ENCODE data around the gene TRIM66. TPM values are rescaled to one million over a fixed set of nuclear protein-coding genes. Genes with fewer than 3 reads are reported as not detected.

The TRIM66 gene
- total RNA-seq, 2 experiments from 2014 or later, result 17.8 to 22.4 TPM

GRCh38 chr11:8654503-8654902 is 28.0 kb downstream of the TRIM66 start:
- ChIA-PET CTCF (no interaction called here), POLR2A (interaction anchor here (4.6 kb wide), 1 partner anchor 28 kb away, joined by 22 read pairs; the partner anchor contains the start of genes RPL27A and TRIM66)
- peaks cover 29% of the 10 kb centered on the region for H3K36me3 Mint-ChIP-seq (ENCODE audit: low read depth)
- H3K27me3 Mint-ChIP-seq, result no peaks in the 10 kb centered on the region
- peaks cover 23% of the 10 kb centered on the region for H3K4me1 Mint-ChIP-seq
- H3K27ac Mint-ChIP-seq, result peak overlapping the region; percentile 68
- no peak overlapping the region for H3K4me3 Mint-ChIP-seq
- H3K9me3 Mint-ChIP-seq, result no peaks in the 10 kb centered on the region
- no peak for DNase-seq

- no peak overlapping the region for H3K27ac Mint-ChIP-seq
- CTCF ChIA-PET, result no interaction called here
Observed at GRCh38 chr11:8652140-8652539, 30.3 kb downstream of the TRIM66 start.

GRCh38 chr11:8650401-8650990 is 32.0 kb downstream of the TRIM66 start:
- DNase-seq, result no peak
- H3K27ac Mint-ChIP-seq, result no peak overlapping the region
- peaks cover 26% of the 10 kb centered on the region for H3K4me1 Mint-ChIP-seq
- no peaks in the 10 kb centered on the region for H3K27me3 Mint-ChIP-seq
- CTCF ChIA-PET, result no interaction called here
- POLR2A ChIA-PET, result no interaction called here
- no peak overlapping the region for H3K4me3 Mint-ChIP-seq
- H3K9me3 Mint-ChIP-seq, result no peaks in the 10 kb centered on the region
- H3K36me3 Mint-ChIP-seq (ENCODE audit: low read depth), result peaks cover 42% of the 10 kb centered on the region

More at GRCh38 chr11:8652140-8652539, 30.3 kb downstream of the TRIM66 start:
- Mint-ChIP-seq H3K4me1 (peaks cover 30% of the 10 kb centered on the region), H3K4me3 (no peak overlapping the region), H3K9me3 (no peaks in the 10 kb centered on the region), H3K27me3 (no peaks in the 10 kb centered on the region), H3K36me3 (ENCODE audit: low read depth) (peaks cover 42% of the 10 kb centered on the region)
- no peak for DNase-seq
- POLR2A ChIA-PET, result no interaction called here

GRCh38 chr11:8649361-8649760 is 33.1 kb downstream of the TRIM66 start:
- H3K4me3 Mint-ChIP-seq, result no peak overlapping the region
- no peaks in the 10 kb centered on the region for H3K27me3 Mint-ChIP-seq
- peaks cover 40% of the 10 kb centered on the region for H3K36me3 Mint-ChIP-seq (ENCODE audit: low read depth)
- peaks cover 18% of the 10 kb centered on the region for H3K4me1 Mint-ChIP-seq
- CTCF ChIA-PET, result interaction anchor here (0.5 kb wide), 1 partner anchor 14 kb away, joined by 3 read pairs; no protein-coding TSS in a partner anchor
- POLR2A ChIA-PET, result interaction anchor here (0.6 kb wide), 1 partner anchor 11 kb away, joined by 3 read pairs; no protein-coding TSS in a partner anchor
- H3K9me3 Mint-ChIP-seq, result no peaks in the 10 kb centered on the region
- DNase-seq, result no peak
- no peak overlapping the region for H3K27ac Mint-ChIP-seq

GRCh38 chr11:8646873-8647272 is 35.6 kb downstream of the TRIM66 start:
- H3K36me3 Mint-ChIP-seq (ENCODE audit: low read depth), result peaks cover 26% of the 10 kb centered on the region
- H3K4me3 Mint-ChIP-seq, result no peak overlapping the region

GRCh38 chr11:8642196-8642841 is 40.1 kb downstream of the TRIM66 start:
- peaks cover 31% of the 10 kb centered on the region for H3K36me3 Mint-ChIP-seq (ENCODE audit: low read depth)
- ChIA-PET CTCF (no interaction called here), POLR2A (interaction anchor here (1.3 kb wide), 1 partner anchor 40 kb away, joined by 4 read pairs; the partner anchor contains the start of genes RPL27A and TRIM66)
- DNase-seq, result no peak
- H3K4me3 Mint-ChIP-seq, result no peak overlapping the region
- no peak overlapping the region for H3K27ac Mint-ChIP-seq
- no peaks in the 10 kb centered on the region for H3K9me3 Mint-ChIP-seq
- no peaks in the 10 kb centered on the region for H3K27me3 Mint-ChIP-seq
- H3K4me1 Mint-ChIP-seq, result peaks cover 9% of the 10 kb centered on the region

More at GRCh38 chr11:8646873-8647272, 35.6 kb downstream of the TRIM66 start:
- Mint-ChIP-seq H3K9me3 (no peaks in the 10 kb centered on the region), H3K27me3 (no peaks in the 10 kb centered on the region), H3K27ac (no peak overlapping the region), H3K4me1 (peaks cover 7% of the 10 kb centered on the region)
- ChIA-PET POLR2A (interaction anchor here (3.5 kb wide), 1 partner anchor 35 kb away, joined by 11 read pairs; the partner anchor contains the start of genes RPL27A and TRIM66), CTCF (no interaction called here)
- DNase-seq, result no peak

GRCh38 chr11:8641332-8641731 is 41.1 kb downstream of the TRIM66 start:
- CTCF ChIA-PET, result no interaction called here
- no peak overlapping the region for H3K27ac Mint-ChIP-seq
- H3K4me3 Mint-ChIP-seq, result no peak overlapping the region

GRCh38 chr11:8640267-8640906 is 42.1 kb downstream of the TRIM66 start:
- POLR2A ChIA-PET, result interaction anchor here (1.5 kb wide), 1 partner anchor 42 kb away, joined by 6 read pairs; the partner anchor contains the start of genes RPL27A and TRIM66
- Mint-ChIP-seq H3K36me3 (ENCODE audit: low read depth) (peaks cover 46% of the 10 kb centered on the region), H3K27me3 (no peaks in the 10 kb centered on the region), H3K9me3 (peaks cover 2% of the 10 kb centered on the region), H3K4me3 (no peak overlapping the region), H3K27ac (no peak overlapping the region), H3K4me1 (peaks cover 8% of the 10 kb centered on the region)
- no peak for DNase-seq
- CTCF ChIA-PET, result no interaction called here

More at GRCh38 chr11:8641332-8641731, 41.1 kb downstream of the TRIM66 start:
- POLR2A ChIA-PET, result interaction anchor here (1.3 kb wide), 1 partner anchor 41 kb away, joined by 4 read pairs; the partner anchor contains the start of genes RPL27A and TRIM66
- no peak for DNase-seq
- Mint-ChIP-seq H3K27me3 (no peaks in the 10 kb centered on the region), H3K4me1 (peaks cover 8% of the 10 kb centered on the region), H3K9me3 (peaks cover 2% of the 10 kb centered on the region), H3K36me3 (ENCODE audit: low read depth) (peaks cover 38% of the 10 kb centered on the region)

GRCh38 chr11:8639655-8640054 is 42.8 kb downstream of the TRIM66 start:
- Mint-ChIP-seq H3K4me3 (no peak overlapping the region), H3K9me3 (peaks cover 2% of the 10 kb centered on the region), H3K4me1 (peaks cover 8% of the 10 kb centered on the region), H3K27me3 (no peaks in the 10 kb centered on the region), H3K36me3 (ENCODE audit: low read depth) (peaks cover 52% of the 10 kb centered on the region), H3K27ac (no peak overlapping the region)
- no peak for DNase-seq
- ChIA-PET POLR2A (interaction anchor here (1.5 kb wide), 1 partner anchor 43 kb away, joined by 6 read pairs; the partner anchor contains the start of genes RPL27A and TRIM66), CTCF (interaction anchor here (1.0 kb wide), 1 partner anchor 320 kb away, joined by 3 read pairs; no protein-coding TSS in a partner anchor)

GRCh38 chr11:8638300-8638699 is 44.2 kb downstream of the TRIM66 start:
- CTCF ChIA-PET, result no interaction called here
- Mint-ChIP-seq H3K4me3 (no peak overlapping the region), H3K36me3 (ENCODE audit: low read depth) (peaks cover 52% of the 10 kb centered on the region), H3K27ac (no peak overlapping the region), H3K4me1 (peaks cover 8% of the 10 kb centered on the region), H3K27me3 (no peaks in the 10 kb centered on the region), H3K9me3 (peaks cover 2% of the 10 kb centered on the region)
- no peak for DNase-seq
- POLR2A ChIA-PET, result no interaction called here

GRCh38 chr11:8636127-8636526 is 46.3 kb downstream of the TRIM66 start:
- DNase-seq, result no peak
- H3K36me3 Mint-ChIP-seq (ENCODE audit: low read depth), result peaks cover 42% of the 10 kb centered on the region
- H3K9me3 Mint-ChIP-seq, result peaks cover 2% of the 10 kb centered on the region
- no peak overlapping the region for H3K4me3 Mint-ChIP-seq
- H3K27ac Mint-ChIP-seq, result no peak overlapping the region
- no peaks in the 10 kb centered on the region for H3K27me3 Mint-ChIP-seq
- ChIA-PET CTCF (interaction anchor here (1.1 kb wide), 1 partner anchor 13 kb away, joined by 3 read pairs; no protein-coding TSS in a partner anchor), POLR2A (no interaction called here)
- peaks cover 1% of the 10 kb centered on the region for H3K4me1 Mint-ChIP-seq

GRCh38 chr11:8634498-8634897 is 48.0 kb downstream of the TRIM66 start:
- DNase-seq, result no peak
- peaks cover 2% of the 10 kb centered on the region for H3K9me3 Mint-ChIP-seq
- ChIA-PET POLR2A (no interaction called here), CTCF (no interaction called here)
- no peak overlapping the region for H3K27ac Mint-ChIP-seq
- H3K4me1 Mint-ChIP-seq, result no peaks in the 10 kb centered on the region
- H3K36me3 Mint-ChIP-seq (ENCODE audit: low read depth), result peaks cover 45% of the 10 kb centered on the region
- H3K4me3 Mint-ChIP-seq, result no peak overlapping the region
- no peaks in the 10 kb centered on the region for H3K27me3 Mint-ChIP-seq
